ENCODE results near the gene TEDDM1. TPM values are rescaled to one million over a fixed set of nuclear protein-coding genes. Genes with fewer than 3 reads are reported as not detected.

The TEDDM1 gene
- total RNA-seq, 1 donor = not detected

- DNase-seq (ENCODE audit: low read depth in 2 of 3, low spot score in 2 of 3) = no peak
Observed at GRCh38 chr1:182408435-182409075, 8.1 kb upstream of the TEDDM1 start.

- no peak for DNase-seq (ENCODE audit: low read depth in 2 of 3, low spot score in 2 of 3)
Observed at GRCh38 chr1:182407724-182408123, 7.3 kb upstream of the TEDDM1 start.

- DNase-seq (ENCODE audit: low read depth in 2 of 3, low spot score in 2 of 3) = no peak
Observed at GRCh38 chr1:182406012-182406411, 5.5 kb upstream of the TEDDM1 start.

GRCh38 chr1:182405578-182405977 is 5.1 kb upstream of the TEDDM1 start:
- no peak for DNase-seq (ENCODE audit: low read depth in 2 of 3, low spot score in 2 of 3)

- DNase-seq (ENCODE audit: low read depth in 2 of 3, low spot score in 2 of 3) = no peak
Observed at GRCh38 chr1:182404781-182405180, 4.3 kb upstream of the TEDDM1 start.

GRCh38 chr1:182397653-182398393 is 2.6 kb downstream of the TEDDM1 start:
- no peak for DNase-seq (ENCODE audit: low read depth in 2 of 3, low spot score in 2 of 3)

GRCh38 chr1:182395906-182396305 is 4.6 kb downstream of the TEDDM1 start:
- no peak for DNase-seq (ENCODE audit: low read depth in 2 of 3, low spot score in 2 of 3)

GRCh38 chr1:182394055-182394775 is 6.3 kb downstream of the TEDDM1 start:
- peak in 2 of 3 donors; percentile 34 to 52 for DNase-seq (ENCODE audit: low read depth in 2 of 3, low spot score in 2 of 3)

GRCh38 chr1:182392050-182393028 is 8.1 kb downstream of the TEDDM1 start:
- peak in 1 of 3 donors; percentile 52 for DNase-seq (ENCODE audit: low read depth in 2 of 3, low spot score in 2 of 3)

GRCh38 chr1:182391362-182392049 is 9.0 kb downstream of the TEDDM1 start, which contains the start of gene GLUL:
Gene GLUL (minus strand): TSS chr1:182391790. CDS start chr1:182388737, 3,053 bp downstream.
- DNase-seq (ENCODE audit: low read depth in 2 of 3, low spot score in 2 of 3) = peak; percentile 58 to 94 (median 89)

GRCh38 chr1:182391028-182391361 is 9.5 kb downstream of the TEDDM1 start:
- no peak for DNase-seq (ENCODE audit: low read depth in 2 of 3, low spot score in 2 of 3)

- DNase-seq (ENCODE audit: low read depth in 2 of 3, low spot score in 2 of 3) = peak in 1 of 3 donors; percentile 55
Observed at GRCh38 chr1:182389619-182390047, 10.8 kb downstream of the TEDDM1 start.

- no peak for DNase-seq (ENCODE audit: low read depth in 2 of 3, low spot score in 2 of 3)
Observed at GRCh38 chr1:182388392-182389134, 11.9 kb downstream of the TEDDM1 start.

GRCh38 chr1:182387566-182387965 is 12.9 kb downstream of the TEDDM1 start:
- DNase-seq (ENCODE audit: low read depth in 2 of 3, low spot score in 2 of 3) = no peak

- no peak for DNase-seq (ENCODE audit: low read depth in 2 of 3, low spot score in 2 of 3)
Observed at GRCh38 chr1:182386980-182387379, 13.5 kb downstream of the TEDDM1 start.

GRCh38 chr1:182385885-182386853 is 14.3 kb downstream of the TEDDM1 start:
- no peak for DNase-seq (ENCODE audit: low read depth in 2 of 3, low spot score in 2 of 3)

- no peak for DNase-seq (ENCODE audit: low read depth in 2 of 3, low spot score in 2 of 3)
Observed at GRCh38 chr1:182384387-182384960, 16.0 kb downstream of the TEDDM1 start.

- DNase-seq (ENCODE audit: low read depth in 2 of 3, low spot score in 2 of 3) = no peak
Observed at GRCh38 chr1:182383934-182384333, 16.5 kb downstream of the TEDDM1 start.

Measured in hematopoietic multipotent progenitor cell (in vitro differentiated cells).